ENCODE data around the gene ERLIN1. TPM values are rescaled to one million over a fixed set of nuclear protein-coding genes. Genes with fewer than 3 reads are reported as not detected.

ERLIN1 gene
- total RNA-seq, 2 donors from 2014 or later: 9.3 to 21.2 TPM

- no peak overlapping the region for H3K4me3 ChIP-seq
- TF ChIP-seq CTCF (IDR thresholded peaks at IDR 0.05): no peak
- ATAC-seq (ENCODE audit: insufficient number of reproducible peaks, low FRiP score, low read depth) (no peak), DNase-seq (ENCODE audit: low spot score) (no peak)
- H3K4me1 ChIP-seq (ENCODE audit: control insufficient read depth in 1 of 2, low read depth in 2 of 2): no peaks in the 10 kb centered on the region
- no peak overlapping the region for H3K27ac ChIP-seq
- H3K27me3 ChIP-seq (replicated peaks; ENCODE audit: insufficient read depth): no peaks in the 10 kb centered on the region
- peaks cover 21% of the 10 kb centered on the region for H3K36me3 ChIP-seq
- no peaks in the 10 kb centered on the region for H3K9me3 ChIP-seq
These were observed 30.2 kb upstream of the ERLIN1 start for GRCh38 chr10:100216006-100216405.

- ATAC-seq (ENCODE audit: insufficient number of reproducible peaks, low FRiP score, low read depth): no peak
- Histone ChIP-seq H3K27ac (peak overlapping the region in 1 of 2 donors; percentile 15), H3K36me3 (peaks cover 23% of the 10 kb centered on the region)
These were observed 23.5 kb upstream of the ERLIN1 start for GRCh38 chr10:100209303-100209702.

GRCh38 chr10:100208276-100208675 is 22.4 kb upstream of the ERLIN1 start:
- TF ChIP-seq CTCF (IDR thresholded peaks at IDR 0.05): no peak
- H3K4me3 ChIP-seq: no peak overlapping the region
- no peak for DNase-seq (ENCODE audit: low spot score)
- H3K36me3 ChIP-seq: peaks cover 30% of the 10 kb centered on the region
- no peak for ATAC-seq (ENCODE audit: insufficient number of reproducible peaks, low FRiP score, low read depth)
- no peak overlapping the region for H3K27ac ChIP-seq
- no peaks in the 10 kb centered on the region for H3K4me1 ChIP-seq (ENCODE audit: control insufficient read depth in 1 of 2, low read depth in 2 of 2)
- H3K9me3 ChIP-seq: no peaks in the 10 kb centered on the region
- no peaks in the 10 kb centered on the region for H3K27me3 ChIP-seq (replicated peaks; ENCODE audit: insufficient read depth)

More at GRCh38 chr10:100209303-100209702, 23.5 kb upstream of the ERLIN1 start:
- H3K9me3 ChIP-seq: no peaks in the 10 kb centered on the region
- H3K4me1 ChIP-seq (ENCODE audit: control insufficient read depth in 1 of 2, low read depth in 2 of 2): no peaks in the 10 kb centered on the region
- TF ChIP-seq CTCF (IDR thresholded peaks at IDR 0.05): no peak
- no peaks in the 10 kb centered on the region for H3K27me3 ChIP-seq (replicated peaks; ENCODE audit: insufficient read depth)
- H3K4me3 ChIP-seq: no peak overlapping the region
- no peak for DNase-seq (ENCODE audit: low spot score)

GRCh38 chr10:100204370-100204769 is 18.5 kb upstream of the ERLIN1 start:
- H3K27me3 ChIP-seq (replicated peaks; ENCODE audit: insufficient read depth): no peaks in the 10 kb centered on the region
- no peaks in the 10 kb centered on the region for H3K4me1 ChIP-seq (ENCODE audit: control insufficient read depth in 1 of 2, low read depth in 2 of 2)
- DNase-seq (ENCODE audit: low spot score): no peak
- H3K36me3 ChIP-seq: peaks cover 36% of the 10 kb centered on the region
- no peak overlapping the region for H3K4me3 ChIP-seq
- ATAC-seq (ENCODE audit: insufficient number of reproducible peaks, low FRiP score, low read depth): no peak
- no peaks in the 10 kb centered on the region for H3K9me3 ChIP-seq
- H3K27ac ChIP-seq: no peak overlapping the region
- TF ChIP-seq CTCF (IDR thresholded peaks at IDR 0.05): no peak

GRCh38 chr10:100201549-100201948 is 15.7 kb upstream of the ERLIN1 start:
- H3K27me3 ChIP-seq (replicated peaks; ENCODE audit: insufficient read depth): no peaks in the 10 kb centered on the region
- peaks cover 32% of the 10 kb centered on the region for H3K36me3 ChIP-seq
- DNase-seq (ENCODE audit: low spot score): no peak
- no peak overlapping the region for H3K27ac ChIP-seq
- ATAC-seq (ENCODE audit: insufficient number of reproducible peaks, low FRiP score, low read depth): no peak
- no peaks in the 10 kb centered on the region for H3K4me1 ChIP-seq (ENCODE audit: control insufficient read depth in 1 of 2, low read depth in 2 of 2)
- H3K4me3 ChIP-seq: no peak overlapping the region
- TF ChIP-seq CTCF (IDR thresholded peaks at IDR 0.05): no peak
- H3K9me3 ChIP-seq: no peaks in the 10 kb centered on the region
